C4-2B (cell line): ENCODE data around the gene RNF135.
A peak's percentile ranks its signal among the peaks of the same experiment; 100 is the strongest.
"Not testable (repeated sequence)": the region's sequence is repeated elsewhere in the genome, so short reads cannot be mapped to it uniquely, and the experiment has no call there.

Source experiments
- H3K27ac ChIP-seq: fragments of 450-650 bp; 2 replicates; pipeline ENCODE4 v1.5.1; 2017
- ZFX ChIP-seq: fragments of 450-650 bp; IDR thresholded peaks from 2 replicates; pipeline ENCODE4 v1.6.1; 2017
- TF ChIP-seq, protein P1 (sequence below): fragments of 450-650 bp; conservative IDR thresholded peaks from 2 replicates; pipeline ENCODE4 v1.5.1; 2017; ENCODE audit warnings: mild to moderate bottlenecking

Gene RNF135

DNA sequence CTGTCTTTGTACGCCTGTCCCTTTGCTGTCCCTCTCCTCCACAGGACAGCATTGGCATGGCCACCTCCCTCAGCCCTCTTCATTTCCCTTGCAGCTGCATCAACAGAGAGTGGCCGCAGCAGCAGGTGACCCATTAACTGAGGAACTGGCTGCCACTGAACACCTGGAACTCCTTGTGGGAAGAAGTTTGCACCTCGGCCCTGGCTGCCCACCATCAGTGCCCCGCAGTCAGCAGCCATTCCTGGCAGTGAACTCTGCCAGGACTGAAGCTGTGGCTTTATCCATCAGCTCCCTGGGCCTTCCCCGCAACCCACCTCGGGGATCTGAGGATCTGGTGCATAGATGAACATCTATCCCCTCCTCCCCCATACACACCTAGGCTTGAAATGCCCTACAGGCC, 13.1 kb upstream of the RNF135 start:
- TF ChIP-seq, protein P1, sequence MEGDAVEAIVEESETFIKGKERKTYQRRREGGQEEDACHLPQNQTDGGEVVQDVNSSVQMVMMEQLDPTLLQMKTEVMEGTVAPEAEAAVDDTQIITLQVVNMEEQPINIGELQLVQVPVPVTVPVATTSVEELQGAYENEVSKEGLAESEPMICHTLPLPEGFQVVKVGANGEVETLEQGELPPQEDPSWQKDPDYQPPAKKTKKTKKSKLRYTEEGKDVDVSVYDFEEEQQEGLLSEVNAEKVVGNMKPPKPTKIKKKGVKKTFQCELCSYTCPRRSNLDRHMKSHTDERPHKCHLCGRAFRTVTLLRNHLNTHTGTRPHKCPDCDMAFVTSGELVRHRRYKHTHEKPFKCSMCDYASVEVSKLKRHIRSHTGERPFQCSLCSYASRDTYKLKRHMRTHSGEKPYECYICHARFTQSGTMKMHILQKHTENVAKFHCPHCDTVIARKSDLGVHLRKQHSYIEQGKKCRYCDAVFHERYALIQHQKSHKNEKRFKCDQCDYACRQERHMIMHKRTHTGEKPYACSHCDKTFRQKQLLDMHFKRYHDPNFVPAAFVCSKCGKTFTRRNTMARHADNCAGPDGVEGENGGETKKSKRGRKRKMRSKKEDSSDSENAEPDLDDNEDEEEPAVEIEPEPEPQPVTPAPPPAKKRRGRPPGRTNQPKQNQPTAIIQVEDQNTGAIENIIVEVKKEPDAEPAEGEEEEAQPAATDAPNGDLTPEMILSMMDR = no peak
- TF ChIP-seq ZFX = no peak
- no peak overlapping the region for H3K27ac ChIP-seq

DNA sequence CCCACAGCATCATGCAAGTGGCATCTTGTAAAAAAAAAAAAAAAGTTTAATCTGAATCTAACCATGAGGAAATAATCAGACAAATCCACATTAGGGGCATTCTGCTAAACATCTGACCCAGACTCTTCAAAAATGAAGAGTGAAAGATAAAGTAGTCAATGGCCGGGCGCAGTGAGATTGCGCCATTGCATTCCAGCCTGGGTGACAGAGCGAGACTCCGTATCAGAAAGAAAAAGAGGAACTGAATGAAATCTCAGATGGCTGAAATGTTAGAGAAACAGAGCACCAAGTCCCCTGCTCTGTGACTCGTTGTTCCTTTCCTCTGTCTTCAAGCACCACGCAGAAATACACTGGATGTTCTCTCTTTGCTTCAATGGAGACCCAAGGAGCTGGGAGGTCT, 12.7 kb upstream of the RNF135 start:
- no peak overlapping the region for H3K27ac ChIP-seq
- TF ChIP-seq ZFX = no peak
- TF ChIP-seq, protein P1 = no peak

DNA sequence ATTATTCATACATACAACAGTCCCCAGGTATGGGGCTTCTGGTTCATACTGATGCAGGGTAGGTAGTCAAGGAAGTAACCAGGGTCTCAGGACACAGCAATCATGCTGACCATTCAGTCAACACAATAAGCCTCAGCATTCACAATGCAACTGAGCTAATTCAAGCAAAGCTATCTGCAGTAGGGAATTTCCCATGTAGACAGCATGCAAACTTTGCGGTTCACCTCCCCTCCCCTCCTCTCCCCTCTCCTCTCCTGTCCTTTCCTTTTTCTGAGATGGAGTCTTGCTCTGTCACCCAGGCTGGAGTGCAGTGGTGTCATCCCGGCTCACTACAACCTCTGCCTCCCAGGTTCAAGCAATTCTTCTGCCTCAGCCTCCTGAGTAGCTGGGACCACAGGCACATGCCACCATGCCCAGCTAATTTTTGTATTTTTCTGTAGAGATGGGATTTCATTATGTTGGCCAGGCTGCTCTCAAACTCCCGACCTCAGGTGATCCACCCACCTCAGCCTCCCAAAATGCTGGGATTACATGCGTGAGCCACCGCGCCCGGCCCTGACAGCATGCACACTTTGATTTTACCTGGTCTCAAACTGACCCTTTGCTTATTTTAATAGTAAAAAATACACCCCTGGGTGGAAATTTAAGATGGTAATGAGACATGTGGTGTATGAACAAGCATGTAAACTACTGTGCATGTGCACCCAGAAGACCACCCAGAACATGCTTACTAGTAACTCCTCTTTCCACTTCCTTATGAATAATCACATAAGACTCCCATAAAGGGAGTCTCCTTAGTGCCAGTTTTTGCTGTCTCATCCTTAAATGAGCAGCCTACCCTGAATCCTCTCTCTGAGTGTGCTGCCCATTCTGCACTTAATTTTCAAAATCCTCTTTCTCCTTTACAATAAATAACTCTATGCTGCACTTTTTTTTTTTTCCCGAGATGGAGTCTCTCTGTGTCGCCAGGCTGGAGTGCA, 9.3 kb upstream of the RNF135 start:
- H3K27ac ChIP-seq = no peak overlapping the region

DNA sequence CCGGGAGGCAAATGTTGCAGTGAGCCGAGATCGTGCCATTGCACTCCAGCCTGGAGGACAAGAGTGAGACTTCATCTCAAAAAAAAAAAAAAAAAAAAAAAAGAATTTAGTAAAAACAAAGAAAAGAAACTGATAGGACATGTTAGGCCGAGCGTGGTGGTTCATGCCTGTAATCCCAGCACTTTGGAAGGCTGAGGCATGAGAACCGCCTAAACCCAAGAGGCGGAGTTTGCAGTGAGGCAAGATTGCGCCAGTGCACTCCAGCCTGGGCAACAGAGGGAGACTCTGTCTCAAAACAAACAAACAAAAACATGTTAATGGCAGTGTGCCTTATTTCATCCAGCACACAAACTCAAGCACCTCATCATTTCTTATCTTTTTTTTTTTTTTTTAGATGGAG, 6.5 kb upstream of the RNF135 start:
- H3K27ac ChIP-seq = not testable (repeated sequence)

More for the DNA sequence above, 9.3 kb upstream of the RNF135 start:
- TF ChIP-seq ZFX = no peak
- TF ChIP-seq, protein P1 = no peak

DNA sequence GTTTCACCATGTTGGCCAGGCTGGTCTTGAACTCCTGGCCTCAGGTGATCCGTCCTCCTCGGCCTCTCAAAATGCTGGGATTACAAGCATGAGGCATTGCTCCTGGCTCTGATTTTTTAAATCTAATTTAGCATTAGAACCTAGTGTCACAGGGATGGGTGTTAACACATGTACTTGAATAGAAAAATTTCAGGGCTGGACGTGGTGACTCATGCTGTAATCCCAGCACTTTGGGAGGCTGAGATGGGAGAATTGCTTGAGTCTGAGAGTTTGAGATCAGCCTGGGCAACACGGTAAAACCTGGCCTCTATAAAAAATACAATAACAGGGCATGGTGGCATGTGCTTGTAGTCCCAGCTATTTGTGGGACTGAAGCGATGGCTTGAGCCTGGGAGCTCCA, 6.0 kb upstream of the RNF135 start:
- TF ChIP-seq, protein P1 = no peak
- TF ChIP-seq ZFX = no peak
- no peak overlapping the region for H3K27ac ChIP-seq

DNA sequence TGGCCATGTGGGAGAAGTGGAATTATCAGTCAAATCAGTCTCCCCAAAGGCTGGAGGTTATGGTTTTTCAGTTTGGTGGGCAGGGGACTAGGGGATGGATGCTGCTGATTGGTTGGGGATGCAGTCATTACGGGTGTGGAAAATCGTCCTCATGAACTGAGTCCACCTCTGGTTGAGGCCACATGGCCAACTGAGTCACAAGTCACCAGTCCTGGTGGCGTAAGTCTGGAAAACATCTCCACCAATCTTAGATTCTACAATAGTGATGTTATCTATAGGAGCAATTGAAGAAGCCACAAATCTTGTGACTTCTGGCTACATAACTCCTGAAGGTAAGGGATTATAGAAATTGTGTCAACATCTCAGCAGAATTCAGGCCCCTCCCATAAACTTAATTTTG, 5.2 kb upstream of the RNF135 start:
- no peak overlapping the region for H3K27ac ChIP-seq
- TF ChIP-seq, protein P1 = no peak
- TF ChIP-seq ZFX = no peak

DNA sequence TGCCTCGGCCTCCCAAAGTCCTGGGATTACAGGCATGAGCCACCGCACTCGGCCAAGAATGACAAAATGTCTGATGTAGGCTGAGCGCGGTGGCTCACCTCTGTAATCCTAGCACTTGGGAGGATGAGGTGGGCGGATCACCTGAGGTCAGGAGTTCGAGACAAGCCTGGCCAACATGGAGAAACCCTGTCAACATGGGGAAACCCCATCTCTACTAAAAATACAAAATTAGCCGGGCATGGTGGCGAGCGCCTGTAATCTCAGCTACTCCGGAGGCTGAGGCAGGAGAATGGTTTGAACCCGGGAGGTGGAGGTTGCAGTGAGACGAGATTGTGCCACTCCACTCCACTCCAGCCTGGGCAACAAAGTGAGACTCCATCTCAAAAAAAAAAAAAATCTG, 2.9 kb upstream of the RNF135 start:
- not testable (repeated sequence) for H3K27ac ChIP-seq

DNA sequence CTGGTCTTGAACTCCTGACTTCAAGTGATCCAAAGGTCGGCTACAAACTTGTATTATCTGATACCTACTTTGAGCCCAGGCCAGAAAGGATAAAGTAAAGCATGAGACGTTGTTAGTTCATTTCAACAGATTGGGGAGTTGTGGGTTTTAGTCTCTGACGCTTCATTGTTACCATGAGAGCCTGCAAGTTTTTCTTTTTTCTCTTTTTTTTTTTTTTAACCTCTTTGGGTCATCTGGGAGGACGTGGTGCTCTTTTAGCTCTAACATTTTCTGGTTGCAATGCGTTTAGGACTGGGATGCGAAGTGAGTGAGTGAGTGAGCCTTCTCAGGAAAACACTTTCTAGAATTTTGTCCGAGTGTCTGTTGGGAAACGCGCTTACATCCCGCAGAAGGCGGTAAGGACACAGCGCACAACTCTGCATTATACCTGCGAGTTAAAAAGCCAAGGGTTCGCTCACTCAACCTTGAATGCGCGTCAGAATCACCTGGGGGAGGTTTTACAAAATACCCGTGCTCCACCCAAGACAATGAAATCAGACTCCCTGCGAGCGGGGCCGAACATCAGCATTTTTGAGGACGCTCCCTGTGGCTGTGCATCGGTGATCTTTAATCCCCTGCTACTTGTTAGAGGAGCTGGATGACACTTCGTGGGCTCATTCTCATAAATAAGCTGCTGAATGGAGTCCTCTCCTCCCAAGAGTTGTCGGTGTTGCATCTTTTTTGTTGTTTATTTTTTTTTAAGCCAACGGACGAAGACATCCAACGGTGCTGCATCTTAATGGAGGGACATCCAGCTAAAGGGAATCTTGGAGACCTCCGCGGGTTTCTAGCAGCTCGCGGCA, 629 bp upstream of the RNF135 start:
- peak overlapping the region; percentile 90 for H3K27ac ChIP-seq
- TF ChIP-seq ZFX = no peak
- TF ChIP-seq, protein P1 = no peak
